Stomach (tissue), 4 donors: ENCODE measurements around the gene TRAF3IP1.

Experiments
- POLR2AphosphoS5 ChIP-seq, 3 donors: sonication (generic); formaldehyde crosslinking; IDR thresholded peaks; one replicate each; pipeline ENCODE4 v1.6.1; 2016; ENCODE audit warnings: antibody characterized with exemption in 3 of 3
- TF ChIP-seq, protein P1 (sequence below), 7 experiments: fragments of 450-650 bp in 4 of 7; fragments of 200-600 bp in 3 of 7; sonication (generic) in 3 of 7; IDR thresholded peaks; one replicate each; pipeline ENCODE4 v1.5.1; 2016 to 2019; ENCODE audit warnings: antibody characterized with exemption in 7 of 7, control low read depth in 2 of 7, mild to moderate bottlenecking in 1 of 7

DNA sequence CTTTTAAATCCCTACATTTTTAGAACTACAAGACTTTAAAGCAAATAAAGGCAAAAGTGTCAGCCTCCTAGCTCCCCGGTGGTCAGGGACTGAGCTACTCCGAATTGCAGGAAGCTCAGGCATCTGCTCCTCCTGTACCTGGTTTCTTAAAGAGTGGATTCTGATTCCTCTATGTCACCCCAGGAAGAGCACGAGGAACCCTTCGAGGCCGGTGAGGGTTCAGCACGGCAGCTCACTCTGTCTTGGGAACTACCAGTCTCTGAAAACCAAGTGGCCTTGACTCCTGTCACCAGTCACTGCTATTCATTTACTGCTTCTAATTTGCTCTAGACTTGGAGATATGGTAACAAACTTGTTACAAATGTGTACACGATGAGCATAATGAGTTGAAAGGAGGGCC is 34.2 kb upstream of the TRAF3IP1 start:
- no peak for TF ChIP-seq POLR2AphosphoS5 (IDR thresholded peaks at IDR 0.05)
- TF ChIP-seq, protein P1, sequence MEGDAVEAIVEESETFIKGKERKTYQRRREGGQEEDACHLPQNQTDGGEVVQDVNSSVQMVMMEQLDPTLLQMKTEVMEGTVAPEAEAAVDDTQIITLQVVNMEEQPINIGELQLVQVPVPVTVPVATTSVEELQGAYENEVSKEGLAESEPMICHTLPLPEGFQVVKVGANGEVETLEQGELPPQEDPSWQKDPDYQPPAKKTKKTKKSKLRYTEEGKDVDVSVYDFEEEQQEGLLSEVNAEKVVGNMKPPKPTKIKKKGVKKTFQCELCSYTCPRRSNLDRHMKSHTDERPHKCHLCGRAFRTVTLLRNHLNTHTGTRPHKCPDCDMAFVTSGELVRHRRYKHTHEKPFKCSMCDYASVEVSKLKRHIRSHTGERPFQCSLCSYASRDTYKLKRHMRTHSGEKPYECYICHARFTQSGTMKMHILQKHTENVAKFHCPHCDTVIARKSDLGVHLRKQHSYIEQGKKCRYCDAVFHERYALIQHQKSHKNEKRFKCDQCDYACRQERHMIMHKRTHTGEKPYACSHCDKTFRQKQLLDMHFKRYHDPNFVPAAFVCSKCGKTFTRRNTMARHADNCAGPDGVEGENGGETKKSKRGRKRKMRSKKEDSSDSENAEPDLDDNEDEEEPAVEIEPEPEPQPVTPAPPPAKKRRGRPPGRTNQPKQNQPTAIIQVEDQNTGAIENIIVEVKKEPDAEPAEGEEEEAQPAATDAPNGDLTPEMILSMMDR (IDR thresholded peaks at IDR 0.05): no peak
